SK-N-SH treated with all-trans-retinoic acid at 6 μM for 48 hours (cell line): ENCODE results near the gene TMEM164.

Experiments
- ATAC-seq: fragments of 200-7000 bp; cut with Tn5 transposase; 3 replicates; pipeline ENCODE4 v1.9.1; 2020; ENCODE audit warnings: mild to moderate bottlenecking, moderate library complexity
- BACH2 ChIP-seq: fragments of 250-450 bp; sonication (Bioruptor Pico); IDR thresholded peaks from 2 replicates; pipeline ENCODE4 v1.9.0; 2021; ENCODE audit warnings: mild to moderate bottlenecking, borderline replicate concordance
- CSDC2 ChIP-seq: fragments of 250-450 bp; sonication (Bioruptor Pico); IDR thresholded peaks from 2 replicates; pipeline ENCODE4 v1.5.0; 2020; ENCODE audit warnings: mild to moderate bottlenecking, moderate library complexity
- CSRNP3 ChIP-seq: fragments of 250-450 bp; sonication (Bioruptor Pico); IDR thresholded peaks from 2 replicates; pipeline ENCODE4 v1.5.1; 2021; ENCODE audit warnings: mild to moderate bottlenecking, moderate library complexity
- ESRRG ChIP-seq: fragments of 250-450 bp; sonication (Bioruptor Pico); IDR thresholded peaks from 2 replicates; pipeline ENCODE4 v1.6.1; 2021; ENCODE audit warnings: mild to moderate bottlenecking
- GLIS3 ChIP-seq: fragments of 250-450 bp; sonication (Bioruptor Pico); IDR thresholded peaks from 2 replicates; pipeline ENCODE4 v1.5.0; 2020; ENCODE audit warnings: mild to moderate bottlenecking, moderate library complexity
- ISL1 ChIP-seq: fragments of 250-450 bp; sonication (Bioruptor Pico); IDR thresholded peaks from 2 replicates; pipeline ENCODE4 v2.1.2; 2022; ENCODE audit warnings: mild to moderate bottlenecking, moderate library complexity
- OSR1 ChIP-seq: fragments of 250-450 bp; sonication (Bioruptor Pico); IDR thresholded peaks from 2 replicates; pipeline ENCODE4 v1.8.0; 2022; ENCODE audit warnings: moderate library complexity, mild to moderate bottlenecking, inconsistent platforms
- POU6F1 ChIP-seq: fragments of 250-450 bp; sonication (Bioruptor Pico); IDR thresholded peaks from 2 replicates; pipeline ENCODE4 v1.8.0; 2021; ENCODE audit warnings: low read depth, mild to moderate bottlenecking, moderate library complexity, borderline replicate concordance
- PPARA ChIP-seq: fragments of 250-450 bp; sonication (Bioruptor Pico); IDR thresholded peaks from 2 replicates; pipeline ENCODE4 v1.5.0; 2020; ENCODE audit warnings: mild to moderate bottlenecking, borderline replicate concordance
- RARB ChIP-seq: fragments of 250-450 bp; sonication (Bioruptor Pico); IDR thresholded peaks from 2 replicates; pipeline ENCODE4 v1.8.0; 2021; ENCODE audit warnings: mild to moderate bottlenecking, moderate library complexity
- SNAI2 ChIP-seq: fragments of 250-450 bp; sonication (Bioruptor Pico); IDR thresholded peaks from 2 replicates; pipeline ENCODE4 v1.5.0; 2020; ENCODE audit warnings: mild to moderate bottlenecking, moderate library complexity
- TOX ChIP-seq: fragments of 250-450 bp; sonication (Bioruptor Pico); IDR thresholded peaks from 2 replicates; pipeline ENCODE4 v1.8.0; 2021; ENCODE audit warnings: mild to moderate bottlenecking, moderate library complexity, borderline replicate concordance
- ZC3H10 ChIP-seq: fragments of 250-450 bp; sonication (Bioruptor Pico); IDR thresholded peaks from 2 replicates; pipeline ENCODE4 v1.5.1; 2021; ENCODE audit warnings: mild to moderate bottlenecking, moderate library complexity
- ZFP3 ChIP-seq: fragments of 250-450 bp; sonication (Bioruptor Pico); IDR thresholded peaks from 2 replicates; pipeline ENCODE4 v1.5.0; 2020; ENCODE audit warnings: mild to moderate bottlenecking, moderate library complexity
- ZFP30 ChIP-seq: fragments of 450-650 bp; formaldehyde crosslinking; IDR thresholded peaks from 2 replicates; pipeline ENCODE4 v1.5.0; 2022; ENCODE audit warnings: mild to moderate bottlenecking, moderate library complexity
- ZNF565 ChIP-seq: fragments of 450-650 bp; formaldehyde crosslinking; conservative IDR thresholded peaks from 2 replicates; pipeline ENCODE4 v1.5.0; 2020; ENCODE audit warnings: low read depth, mild to moderate bottlenecking, moderate library complexity
- ZNF70 ChIP-seq: fragments of 450-650 bp; formaldehyde crosslinking; IDR thresholded peaks from 2 replicates; pipeline ENCODE4 v1.5.0; 2020; ENCODE audit warnings: mild to moderate bottlenecking, moderate library complexity
- ZNF8 ChIP-seq: fragments of 450-650 bp; formaldehyde crosslinking; IDR thresholded peaks from 2 replicates; pipeline ENCODE4 v1.5.0; 2020; ENCODE audit warnings: mild to moderate bottlenecking, moderate library complexity
- TF ChIP-seq, protein P1 (sequence below): fragments of 250-450 bp; sonication (Bioruptor Pico); IDR thresholded peaks from 2 replicates; pipeline ENCODE4 v1.5.1; 2020; ENCODE audit warnings: low read depth, mild to moderate bottlenecking, moderate library complexity
- TF ChIP-seq, protein P2 (sequence below): fragments of 250-450 bp; sonication (Bioruptor Pico); IDR thresholded peaks from 2 replicates; pipeline ENCODE4 v1.8.0; 2020; ENCODE audit warnings: mild to moderate bottlenecking, moderate library complexity, borderline replicate concordance

Gene TMEM164

GRCh38 chrX:110089656-110090403 lies 86.9 kb downstream of the TMEM164 start:
- no peak for ATAC-seq
- TF ChIP-seq ZFP30 (CRISPR knock-in tag), result no peak
- TF ChIP-seq, all 23 proteins: peak for 0

DNA sequence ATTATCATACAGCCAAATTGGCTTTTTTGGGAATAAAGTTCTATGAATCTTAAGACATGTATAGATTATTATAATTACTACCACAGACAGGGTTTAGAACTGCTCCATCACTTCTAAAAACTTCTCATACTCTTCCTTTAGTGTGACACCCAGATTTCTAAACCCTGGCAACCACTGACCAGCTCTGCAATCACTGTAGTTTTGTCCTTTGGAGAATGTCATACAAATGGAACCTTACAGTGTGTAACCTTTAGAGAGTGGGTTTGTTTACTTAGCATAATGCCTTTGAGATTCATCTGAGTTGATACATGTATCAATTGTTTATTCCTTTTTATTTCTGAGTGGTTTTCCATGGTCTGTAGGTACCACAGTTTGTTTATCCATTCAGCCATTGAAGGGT lies 95.0 kb downstream of the TMEM164 start:
- TF ChIP-seq, protein P1, sequence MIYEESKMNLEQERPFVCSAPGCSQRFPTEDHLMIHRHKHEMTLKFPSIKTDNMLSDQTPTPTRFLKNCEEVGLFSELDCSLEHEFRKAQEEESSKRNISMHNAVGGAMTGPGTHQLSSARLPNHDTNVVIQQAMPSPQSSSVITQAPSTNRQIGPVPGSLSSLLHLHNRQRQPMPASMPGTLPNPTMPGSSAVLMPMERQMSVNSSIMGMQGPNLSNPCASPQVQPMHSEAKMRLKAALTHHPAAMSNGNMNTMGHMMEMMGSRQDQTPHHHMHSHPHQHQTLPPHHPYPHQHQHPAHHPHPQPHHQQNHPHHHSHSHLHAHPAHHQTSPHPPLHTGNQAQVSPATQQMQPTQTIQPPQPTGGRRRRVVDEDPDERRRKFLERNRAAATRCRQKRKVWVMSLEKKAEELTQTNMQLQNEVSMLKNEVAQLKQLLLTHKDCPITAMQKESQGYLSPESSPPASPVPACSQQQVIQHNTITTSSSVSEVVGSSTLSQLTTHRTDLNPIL, result no peak
- no peak for TF ChIP-seq ESRRG (CRISPR knock-in tag)
- no peak for TF ChIP-seq GLIS3
- no peak for TF ChIP-seq ZNF8
- no peak for TF ChIP-seq CSRNP3 (CRISPR knock-in tag)
- no peak for TF ChIP-seq PPARA (CRISPR knock-in tag)
- TF ChIP-seq ISL1 (CRISPR knock-in tag), result no peak
- TF ChIP-seq ZFP30 (CRISPR knock-in tag), result no peak

DNA sequence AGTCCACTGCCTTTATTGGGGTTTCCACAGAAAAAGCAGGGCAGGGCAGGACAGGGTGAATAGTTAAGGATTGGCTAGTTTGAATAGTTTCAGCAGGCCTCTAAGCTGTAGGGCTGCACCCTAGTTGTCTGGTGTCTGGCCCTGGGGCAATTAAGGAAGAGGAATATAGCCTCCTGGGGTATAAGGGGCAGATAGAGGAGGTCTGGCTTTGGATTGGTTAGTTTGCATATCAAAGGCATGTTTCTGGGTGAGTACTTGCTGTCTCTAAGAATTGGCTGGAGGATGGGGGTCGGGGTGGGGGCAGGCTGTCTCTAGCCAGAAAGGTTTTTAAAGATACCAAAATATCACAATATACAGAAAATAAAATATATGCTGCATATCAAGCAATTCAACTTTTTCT lies 100.4 kb downstream of the TMEM164 start:
- no peak for ATAC-seq
- TF ChIP-seq ZFP3 (CRISPR knock-in tag) (no peak), ZNF70 (CRISPR knock-in tag) (no peak), ISL1 (CRISPR knock-in tag) (no peak), ZNF565 (CRISPR knock-in tag) (no peak), RARB (no peak), ZC3H10 (CRISPR knock-in tag) (no peak), SNAI2 (CRISPR knock-in tag) (no peak), CSDC2 (CRISPR knock-in tag) (no peak), ZNF8 (no peak), POU6F1 (CRISPR knock-in tag) (no peak), ESRRG (CRISPR knock-in tag) (no peak), BACH2 (CRISPR knock-in tag) (no peak), TOX (no peak), CSRNP3 (CRISPR knock-in tag) (no peak), OSR1 (CRISPR knock-in tag) (no peak), GLIS3 (no peak)
- TF ChIP-seq, protein P2, sequence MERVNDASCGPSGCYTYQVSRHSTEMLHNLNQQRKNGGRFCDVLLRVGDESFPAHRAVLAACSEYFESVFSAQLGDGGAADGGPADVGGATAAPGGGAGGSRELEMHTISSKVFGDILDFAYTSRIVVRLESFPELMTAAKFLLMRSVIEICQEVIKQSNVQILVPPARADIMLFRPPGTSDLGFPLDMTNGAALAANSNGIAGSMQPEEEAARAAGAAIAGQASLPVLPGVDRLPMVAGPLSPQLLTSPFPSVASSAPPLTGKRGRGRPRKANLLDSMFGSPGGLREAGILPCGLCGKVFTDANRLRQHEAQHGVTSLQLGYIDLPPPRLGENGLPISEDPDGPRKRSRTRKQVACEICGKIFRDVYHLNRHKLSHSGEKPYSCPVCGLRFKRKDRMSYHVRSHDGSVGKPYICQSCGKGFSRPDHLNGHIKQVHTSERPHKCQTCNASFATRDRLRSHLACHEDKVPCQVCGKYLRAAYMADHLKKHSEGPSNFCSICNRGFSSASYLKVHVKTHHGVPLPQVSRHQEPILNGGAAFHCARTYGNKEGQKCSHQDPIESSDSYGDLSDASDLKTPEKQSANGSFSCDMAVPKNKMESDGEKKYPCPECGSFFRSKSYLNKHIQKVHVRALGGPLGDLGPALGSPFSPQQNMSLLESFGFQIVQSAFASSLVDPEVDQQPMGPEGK (CRISPR knock-in tag), result no peak
- TF ChIP-seq, protein P1, result no peak

More for the DNA sequence above, 95.0 kb downstream of the TMEM164 start:
- no peak for ATAC-seq
